Gastroesophageal sphincter (tissue), 3 donors: ENCODE measurements around the gene FRMD1.

Experiments
- EP300 ChIP-seq: sonication (generic); formaldehyde crosslinking; IDR thresholded peaks from one replicate; pipeline ENCODE4 v1.6.1; 2017; ENCODE audit warnings: antibody characterized with exemption, mild to moderate bottlenecking
- POLR2A ChIP-seq, 2 donors: fragments of 450-650 bp; IDR thresholded peaks; one replicate each; pipeline ENCODE4 v1.6.1; 2017; ENCODE audit warnings: antibody characterized with exemption in 2 of 2, mild to moderate bottlenecking in 2 of 2, moderate library complexity in 1 of 2
- POLR2AphosphoS5 ChIP-seq: sonication (generic); formaldehyde crosslinking; IDR thresholded peaks from one replicate; pipeline ENCODE4 v1.6.1; 2017; ENCODE audit warnings: antibody characterized with exemption
- TF ChIP-seq, protein P1 (sequence below), 4 experiments: fragments of 200-600 bp in 2 of 4; fragments of 450-650 bp in 2 of 4; sonication (generic) in 1 of 4; IDR thresholded peaks; one replicate each; pipeline ENCODE4 v1.5.1; 2017 to 2019; ENCODE audit warnings: antibody characterized with exemption in 4 of 4, mild to moderate bottlenecking in 2 of 4, moderate library complexity in 2 of 4

GRCh38 chr6:168042426-168043192, 36.4 kb downstream of the FRMD1 start:
- TF ChIP-seq, protein P1, sequence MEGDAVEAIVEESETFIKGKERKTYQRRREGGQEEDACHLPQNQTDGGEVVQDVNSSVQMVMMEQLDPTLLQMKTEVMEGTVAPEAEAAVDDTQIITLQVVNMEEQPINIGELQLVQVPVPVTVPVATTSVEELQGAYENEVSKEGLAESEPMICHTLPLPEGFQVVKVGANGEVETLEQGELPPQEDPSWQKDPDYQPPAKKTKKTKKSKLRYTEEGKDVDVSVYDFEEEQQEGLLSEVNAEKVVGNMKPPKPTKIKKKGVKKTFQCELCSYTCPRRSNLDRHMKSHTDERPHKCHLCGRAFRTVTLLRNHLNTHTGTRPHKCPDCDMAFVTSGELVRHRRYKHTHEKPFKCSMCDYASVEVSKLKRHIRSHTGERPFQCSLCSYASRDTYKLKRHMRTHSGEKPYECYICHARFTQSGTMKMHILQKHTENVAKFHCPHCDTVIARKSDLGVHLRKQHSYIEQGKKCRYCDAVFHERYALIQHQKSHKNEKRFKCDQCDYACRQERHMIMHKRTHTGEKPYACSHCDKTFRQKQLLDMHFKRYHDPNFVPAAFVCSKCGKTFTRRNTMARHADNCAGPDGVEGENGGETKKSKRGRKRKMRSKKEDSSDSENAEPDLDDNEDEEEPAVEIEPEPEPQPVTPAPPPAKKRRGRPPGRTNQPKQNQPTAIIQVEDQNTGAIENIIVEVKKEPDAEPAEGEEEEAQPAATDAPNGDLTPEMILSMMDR (IDR thresholded peaks at IDR 0.05): no peak
- TF ChIP-seq POLR2A (IDR thresholded peaks at IDR 0.05) (no peak), EP300 (no peak), POLR2AphosphoS5 (no peak)
